Fibroblast of lung (primary cell): Measurements from ENCODE around the gene RXRA.

Experiments used
- CTCF ChIP-seq, 2 donors: IDR thresholded peaks in 1 of 2; conservative IDR thresholded peaks in 1 of 2; 1 replicate in 1 of 2; 2 replicates in 1 of 2; pipeline ENCODE4 v1.5.1; 2011 to 2012; ENCODE audit warnings: low read length in 2 of 2, control low read depth in 1 of 2, inconsistent platforms in 1 of 2, low read depth in 1 of 2, mild to moderate bottlenecking in 1 of 2
- EZH2 ChIP-seq: IDR thresholded peaks from 2 replicates; pipeline ENCODE4 v1.5.1; 2012; ENCODE audit warnings: low read length, control low read depth, mild to moderate bottlenecking; ENCODE audit errors: missing control alignments

- TF ChIP-seq CTCF (conservative IDR thresholded peaks at IDR 0.05 in 1 of 2, IDR thresholded peaks at IDR 0.05 in 1 of 2; ENCODE audit: low read depth in 1 of 2, low read length in 2 of 2) (no peak), EZH2 (no peak)
Measured at GRCh38 chr9:134329886-134330285, 3.6 kb downstream of the RXRA start.
